ENCODE measurements around the gene ADAMTSL4.
A peak's percentile ranks its signal among the peaks of the same experiment; 100 is the strongest.

Gene ADAMTSL4

DNA sequence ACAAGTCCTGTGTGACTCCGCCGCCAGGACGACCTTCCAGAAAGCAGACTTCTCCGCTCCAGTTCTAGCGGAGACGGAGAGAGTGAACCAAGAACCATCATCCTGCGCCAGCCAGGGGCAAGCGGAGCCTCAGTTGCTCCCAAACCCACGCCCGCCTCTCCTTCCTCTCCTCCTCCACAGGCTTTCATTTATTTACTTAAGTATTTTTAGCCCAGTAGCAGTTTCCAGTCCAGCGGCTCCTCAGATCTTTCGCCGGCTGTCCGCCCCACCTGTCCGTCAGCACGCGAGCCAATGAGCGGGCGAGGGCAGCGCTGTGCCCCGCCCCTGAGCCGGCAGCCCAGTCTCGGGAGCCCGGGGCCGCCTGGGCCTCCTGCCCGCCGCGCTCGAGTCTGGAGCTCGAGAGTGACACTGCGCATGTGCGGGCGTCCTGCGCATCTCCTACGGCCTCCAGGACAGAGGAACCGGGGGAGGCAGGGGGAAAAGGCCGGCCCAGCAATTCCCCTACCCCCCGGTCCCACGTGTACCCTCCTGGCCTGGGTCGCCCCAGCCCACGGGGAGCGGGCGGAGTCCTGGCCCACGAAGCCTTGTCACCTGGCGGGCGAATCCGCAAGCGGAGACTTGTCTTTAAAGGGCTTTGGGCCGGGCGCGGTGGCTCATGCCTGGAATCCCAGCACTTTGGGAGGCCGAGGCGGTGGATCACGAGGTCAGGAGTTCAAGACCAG is 33.7 kb upstream of the ADAMTSL4 start, which contains the start of gene FALEC:
Gene FALEC, plus strand, starts transcription at position 425 of the 722 bp plus-strand sequence.
- Histone ChIP-seq H3K4me3 (ENCODE audit: low read depth, low read length) (peak within 1 kb of the TSS; percentile 74), H3K9me3 (ENCODE audit: control insufficient read depth, insufficient read depth, low read length) (no peaks in the 10 kb centered on the region), H3K27me3 (ENCODE audit: control insufficient read depth, insufficient read depth, low read length) (no peaks in the 10 kb centered on the region), H3K4me1 (ENCODE audit: control insufficient read depth, insufficient read depth, low read length) (peaks cover 3% of the 10 kb centered on the region), H3K9ac (ENCODE audit: low read depth, low read length) (peak within 1 kb of the TSS; percentile 55), H3K36me3 (ENCODE audit: control insufficient read depth, insufficient read depth, low read length) (no peaks in the 10 kb centered on the region)

- Histone ChIP-seq H3K4me1 (ENCODE audit: control insufficient read depth, insufficient read depth, low read length) (peaks cover 3% of the 10 kb centered on the region), H3K9me3 (ENCODE audit: control insufficient read depth, insufficient read depth, low read length) (no peaks in the 10 kb centered on the region), H3K9ac (ENCODE audit: low read depth, low read length) (no peak overlapping the region), H3K36me3 (ENCODE audit: control insufficient read depth, insufficient read depth, low read length) (no peaks in the 10 kb centered on the region), H3K4me3 (ENCODE audit: low read depth, low read length) (peak overlapping the region; percentile 74), H3K27me3 (ENCODE audit: control insufficient read depth, insufficient read depth, low read length) (no peaks in the 10 kb centered on the region)
Observed at GRCh38 chr1:150516050-150516591, 33.1 kb upstream of the ADAMTSL4 start.

DNA sequence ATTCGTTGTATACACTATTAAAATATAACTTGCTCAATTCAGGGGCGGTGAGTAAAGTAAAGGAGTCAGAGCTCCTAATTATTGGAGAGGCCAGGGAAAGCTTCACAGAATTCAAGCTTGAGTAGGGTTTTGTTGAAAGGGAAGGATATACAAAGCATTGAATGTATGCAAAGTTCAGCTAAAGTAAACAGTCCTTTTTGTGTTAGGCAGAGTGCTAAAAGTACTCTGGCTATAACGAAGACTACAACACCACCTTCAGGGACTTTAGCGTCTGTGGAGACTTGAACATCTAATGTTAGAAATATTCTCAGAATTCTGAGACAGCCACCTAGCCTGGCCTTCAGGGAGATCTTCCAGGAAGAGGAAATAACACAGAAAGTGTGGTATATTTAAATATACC is 32.6 kb upstream of the ADAMTSL4 start:
- Histone ChIP-seq H3K9ac (ENCODE audit: low read depth, low read length) (no peak overlapping the region), H3K27me3 (ENCODE audit: control insufficient read depth, insufficient read depth, low read length) (no peaks in the 10 kb centered on the region), H3K9me3 (ENCODE audit: control insufficient read depth, insufficient read depth, low read length) (no peaks in the 10 kb centered on the region), H3K4me3 (ENCODE audit: low read depth, low read length) (peak overlapping the region; percentile 74), H3K4me1 (ENCODE audit: control insufficient read depth, insufficient read depth, low read length) (peaks cover 3% of the 10 kb centered on the region), H3K36me3 (ENCODE audit: control insufficient read depth, insufficient read depth, low read length) (no peaks in the 10 kb centered on the region)

GRCh38 chr1:150521196-150521968 is 27.8 kb upstream of the ADAMTSL4 start:
- no peaks in the 10 kb centered on the region for H3K27me3 ChIP-seq (ENCODE audit: control insufficient read depth, insufficient read depth, low read length)
- H3K36me3 ChIP-seq (ENCODE audit: control insufficient read depth, insufficient read depth, low read length), result no peaks in the 10 kb centered on the region
- no peaks in the 10 kb centered on the region for H3K9me3 ChIP-seq (ENCODE audit: control insufficient read depth, insufficient read depth, low read length)
- no peak overlapping the region for H3K4me3 ChIP-seq (ENCODE audit: low read depth, low read length)
- H3K9ac ChIP-seq (ENCODE audit: low read depth, low read length), result no peak overlapping the region
- H3K4me1 ChIP-seq (ENCODE audit: control insufficient read depth, insufficient read depth, low read length), result peaks cover 3% of the 10 kb centered on the region

DNA sequence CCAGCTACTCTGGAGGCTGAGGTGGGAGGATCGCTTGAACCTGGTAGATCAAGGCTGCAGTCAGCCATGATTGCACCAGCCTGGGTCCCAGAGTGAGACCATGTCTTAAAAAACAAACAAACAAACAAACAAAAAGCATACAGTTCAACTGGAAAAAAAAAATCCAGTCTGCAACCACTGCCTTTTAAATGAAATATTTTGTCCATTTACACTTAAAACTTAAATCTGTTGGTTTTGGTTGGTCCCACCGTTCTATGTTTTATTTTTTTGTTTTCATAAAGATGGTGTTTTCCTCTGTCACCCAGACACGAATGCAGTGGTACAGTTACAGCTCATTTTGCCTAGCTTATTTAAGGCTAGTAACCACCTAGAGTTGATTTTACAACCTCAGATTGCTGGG is 23.9 kb upstream of the ADAMTSL4 start:
- no peak overlapping the region for H3K9ac ChIP-seq (ENCODE audit: low read depth, low read length)
- no peaks in the 10 kb centered on the region for H3K9me3 ChIP-seq (ENCODE audit: control insufficient read depth, insufficient read depth, low read length)
- H3K36me3 ChIP-seq (ENCODE audit: control insufficient read depth, insufficient read depth, low read length), result no peaks in the 10 kb centered on the region
- H3K27me3 ChIP-seq (ENCODE audit: control insufficient read depth, insufficient read depth, low read length), result no peaks in the 10 kb centered on the region
- H3K4me3 ChIP-seq (ENCODE audit: low read depth, low read length), result no peak overlapping the region
- H3K4me1 ChIP-seq (ENCODE audit: control insufficient read depth, insufficient read depth, low read length), result no peaks in the 10 kb centered on the region

DNA sequence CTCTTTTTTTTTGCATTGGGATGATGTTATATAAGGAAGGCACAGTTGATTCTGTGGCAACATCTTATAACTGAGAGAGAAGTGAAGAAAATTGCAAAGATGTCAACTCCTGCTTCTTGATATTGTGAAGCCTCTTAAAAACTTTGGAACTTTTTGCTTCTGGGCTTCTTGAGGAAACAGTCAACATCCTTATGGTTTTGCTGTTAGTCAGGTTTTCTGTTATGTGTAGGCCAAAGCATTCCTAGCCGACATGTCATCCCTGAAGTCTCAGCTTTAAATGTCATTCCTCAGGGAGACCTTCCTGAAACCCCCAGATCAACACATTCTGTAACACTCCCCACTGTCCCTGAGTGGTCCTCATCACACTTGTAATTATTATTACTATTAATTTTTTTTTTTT is 21.0 kb upstream of the ADAMTSL4 start:
- no peaks in the 10 kb centered on the region for H3K9me3 ChIP-seq (ENCODE audit: control insufficient read depth, insufficient read depth, low read length)
- no peak overlapping the region for H3K9ac ChIP-seq (ENCODE audit: low read depth, low read length)
- no peaks in the 10 kb centered on the region for H3K27me3 ChIP-seq (ENCODE audit: control insufficient read depth, insufficient read depth, low read length)
- no peak overlapping the region for H3K4me3 ChIP-seq (ENCODE audit: low read depth, low read length)
- H3K36me3 ChIP-seq (ENCODE audit: control insufficient read depth, insufficient read depth, low read length), result no peaks in the 10 kb centered on the region
- peaks cover 2% of the 10 kb centered on the region for H3K4me1 ChIP-seq (ENCODE audit: control insufficient read depth, insufficient read depth, low read length)

GRCh38 chr1:150529017-150529416 is 20.2 kb upstream of the ADAMTSL4 start:
- peaks cover 2% of the 10 kb centered on the region for H3K4me1 ChIP-seq (ENCODE audit: control insufficient read depth, insufficient read depth, low read length)
- H3K4me3 ChIP-seq (ENCODE audit: low read depth, low read length), result no peak overlapping the region
- H3K27me3 ChIP-seq (ENCODE audit: control insufficient read depth, insufficient read depth, low read length), result no peaks in the 10 kb centered on the region
- no peaks in the 10 kb centered on the region for H3K9me3 ChIP-seq (ENCODE audit: control insufficient read depth, insufficient read depth, low read length)
- H3K9ac ChIP-seq (ENCODE audit: low read depth, low read length), result no peak overlapping the region
- no peaks in the 10 kb centered on the region for H3K36me3 ChIP-seq (ENCODE audit: control insufficient read depth, insufficient read depth, low read length)

DNA sequence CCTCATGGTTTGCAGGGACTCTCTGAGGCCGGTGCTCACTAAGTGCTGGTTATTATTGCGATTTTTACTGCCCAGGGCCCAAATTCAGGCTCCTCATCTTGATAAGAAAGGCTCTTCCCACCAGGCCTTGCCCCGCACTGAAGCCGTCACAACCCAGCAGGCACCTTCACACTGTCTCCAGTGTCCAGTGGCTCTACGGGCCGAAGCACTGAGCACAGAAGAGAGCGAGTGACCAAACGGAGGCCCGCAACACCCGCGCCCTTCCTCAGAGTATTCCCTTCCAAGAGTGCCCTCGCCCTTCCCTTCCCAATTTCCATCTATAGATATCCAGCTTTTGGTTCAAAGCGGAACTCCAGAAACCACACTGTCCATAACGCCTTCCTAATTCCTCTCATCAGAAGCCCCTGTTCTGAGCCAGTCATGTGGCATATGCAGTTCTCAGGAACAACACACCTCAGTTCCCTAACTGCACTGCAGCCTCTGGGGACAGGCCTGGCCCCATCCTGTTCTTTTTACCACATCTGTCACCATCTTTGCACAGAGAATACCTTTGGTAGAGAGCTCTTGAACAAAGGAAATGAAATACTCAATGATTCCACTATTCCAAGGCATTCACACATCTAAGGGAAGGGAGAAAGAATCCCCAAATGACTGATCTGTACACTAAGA is 18.6 kb upstream of the ADAMTSL4 start:
- H3K9me3 ChIP-seq (ENCODE audit: control insufficient read depth, insufficient read depth, low read length), result no peaks in the 10 kb centered on the region
- H3K36me3 ChIP-seq (ENCODE audit: control insufficient read depth, insufficient read depth, low read length), result no peaks in the 10 kb centered on the region
- no peak overlapping the region for H3K4me3 ChIP-seq (ENCODE audit: low read depth, low read length)
- peaks cover 2% of the 10 kb centered on the region for H3K4me1 ChIP-seq (ENCODE audit: control insufficient read depth, insufficient read depth, low read length)
- H3K9ac ChIP-seq (ENCODE audit: low read depth, low read length), result no peak overlapping the region
- H3K27me3 ChIP-seq (ENCODE audit: control insufficient read depth, insufficient read depth, low read length), result no peaks in the 10 kb centered on the region

DNA sequence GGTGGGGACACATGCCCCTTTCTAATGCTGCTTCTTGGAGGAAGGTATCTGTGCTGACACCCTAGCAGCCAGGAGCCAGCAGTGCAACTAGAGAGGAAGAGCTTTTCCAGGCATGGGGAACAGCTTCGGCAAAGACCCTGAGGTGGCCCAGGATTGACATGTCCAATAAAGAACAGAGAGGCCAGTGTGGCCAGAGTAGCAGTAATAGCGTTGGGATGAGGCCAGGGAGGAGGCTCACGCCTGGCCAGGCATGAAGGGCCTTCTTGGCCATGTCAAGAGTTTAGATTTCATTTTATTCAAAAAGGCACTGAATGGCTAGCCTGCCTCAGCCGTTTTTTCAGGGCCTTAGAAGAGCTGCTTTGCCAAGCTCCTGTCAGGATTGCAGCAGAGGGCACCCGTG is 16.3 kb upstream of the ADAMTSL4 start:
- H3K9ac ChIP-seq (ENCODE audit: low read depth, low read length), result no peak overlapping the region
- H3K4me1 ChIP-seq (ENCODE audit: control insufficient read depth, insufficient read depth, low read length), result peaks cover 2% of the 10 kb centered on the region
- no peaks in the 10 kb centered on the region for H3K36me3 ChIP-seq (ENCODE audit: control insufficient read depth, insufficient read depth, low read length)
- H3K27me3 ChIP-seq (ENCODE audit: control insufficient read depth, insufficient read depth, low read length), result no peaks in the 10 kb centered on the region
- no peaks in the 10 kb centered on the region for H3K9me3 ChIP-seq (ENCODE audit: control insufficient read depth, insufficient read depth, low read length)
- H3K4me3 ChIP-seq (ENCODE audit: low read depth, low read length), result no peak overlapping the region

DNA sequence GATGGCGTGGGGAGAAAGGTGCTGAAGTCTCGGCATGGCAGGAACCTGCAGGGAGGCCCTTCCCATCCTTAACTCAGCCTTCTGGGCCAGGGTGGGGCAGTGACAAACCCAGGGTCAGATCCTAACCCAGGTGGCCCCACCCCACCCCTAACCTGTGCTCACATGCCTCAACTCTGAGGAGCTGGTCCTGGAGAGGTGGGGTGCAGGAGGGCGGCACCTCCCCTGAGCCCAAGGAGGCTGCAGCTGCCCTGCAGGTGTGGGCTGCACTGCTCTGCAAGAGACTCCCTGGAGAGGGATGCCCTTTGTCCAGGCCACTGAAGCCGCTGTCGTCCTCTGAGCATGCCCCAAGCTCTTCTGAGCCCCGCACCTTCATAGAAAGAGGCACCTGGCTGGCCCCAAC is 15.2 kb upstream of the ADAMTSL4 start:
- H3K4me3 ChIP-seq (ENCODE audit: low read depth, low read length), result no peak overlapping the region
- H3K9me3 ChIP-seq (ENCODE audit: control insufficient read depth, insufficient read depth, low read length), result no peaks in the 10 kb centered on the region
- peaks cover 2% of the 10 kb centered on the region for H3K4me1 ChIP-seq (ENCODE audit: control insufficient read depth, insufficient read depth, low read length)
- no peak overlapping the region for H3K9ac ChIP-seq (ENCODE audit: low read depth, low read length)
- H3K27me3 ChIP-seq (ENCODE audit: control insufficient read depth, insufficient read depth, low read length), result no peaks in the 10 kb centered on the region
- H3K36me3 ChIP-seq (ENCODE audit: control insufficient read depth, insufficient read depth, low read length), result no peaks in the 10 kb centered on the region

GRCh38 chr1:150535511-150536287 is 13.5 kb upstream of the ADAMTSL4 start:
- peaks cover 2% of the 10 kb centered on the region for H3K4me1 ChIP-seq (ENCODE audit: control insufficient read depth, insufficient read depth, low read length)
- no peak overlapping the region for H3K9ac ChIP-seq (ENCODE audit: low read depth, low read length)
- no peaks in the 10 kb centered on the region for H3K9me3 ChIP-seq (ENCODE audit: control insufficient read depth, insufficient read depth, low read length)
- no peaks in the 10 kb centered on the region for H3K36me3 ChIP-seq (ENCODE audit: control insufficient read depth, insufficient read depth, low read length)
- no peaks in the 10 kb centered on the region for H3K27me3 ChIP-seq (ENCODE audit: control insufficient read depth, insufficient read depth, low read length)
- no peak overlapping the region for H3K4me3 ChIP-seq (ENCODE audit: low read depth, low read length)

All from iPS-15b (cell line).